IMR-90 (cell line): ENCODE results near the gene TGFBI. TPM values are rescaled to one million over a fixed set of nuclear protein-coding genes. Genes with fewer than 3 reads are reported as not detected.

ENCODE experiments used
- ATAC-seq: fragments of 200-7000 bp; cut with Tn5 transposase; 2 replicates; pipeline ENCODE4 v1.9.1; 2020; ENCODE audit warnings: low read depth, mild to moderate bottlenecking, moderate library complexity
- Bru-seq: library from RNA; stranded (reverse); fragments of 400-500 nt; gene quantifications from one replicate; lab custom pipeline; 2021; lab: Mats Ljungman, UMichigan
- BruChase-seq, 2 experiments: library from RNA; stranded (reverse); fragments of 400-500 nt; gene quantifications; one replicate each; lab custom pipeline; 2021; lab: Mats Ljungman, UMichigan
- BruUV-seq: library from RNA; stranded (reverse); fragments of 400-500 nt; replicated peaks from 2 replicates; lab custom pipeline; 2021; lab: Mats Ljungman, UMichigan
- CTCF ChIA-PET: fragments of 300-600 bp; formaldehyde crosslinking; extraction: SDS; loops from one replicate; lab custom pipeline; 2021; ENCODE audit warnings: antibody characterized with exemption; lab: Yijun Ruan, JAX
- POLR2A ChIA-PET: fragments of 300-600 bp; sonication (Branson Sonifier 250); formaldehyde crosslinking; loops from one replicate; lab custom pipeline; 2022; ENCODE audit warnings: antibody characterized with exemption; ENCODE audit not compliant: unreplicated experiment; lab: Charles Lee
- DNase-seq: peaks from one replicate; pipeline ENCODE4 v3.0.0; 2013
- H2AFZ ChIP-seq: replicated peaks from 2 replicates; pipeline ENCODE3; 2013; ENCODE audit warnings: low read length, mild to moderate bottlenecking; ENCODE audit not compliant: poor library complexity
- H2AK5ac ChIP-seq: 2 replicates; pipeline ENCODE4 v1.6.1; 2013; ENCODE audit warnings: low read depth, low read length, inconsistent platforms
- H2AK9ac ChIP-seq: replicated peaks from 2 replicates; pipeline ENCODE3; 2013; ENCODE audit warnings: mild to moderate bottlenecking, low read depth, low read length, moderate library complexity; ENCODE audit not compliant: poor library complexity
- H2BK120ac ChIP-seq: 2 replicates; pipeline ENCODE4 v1.6.1; 2013; ENCODE audit warnings: low read depth, low read length, inconsistent platforms
- H2BK15ac ChIP-seq: 3 replicates; pipeline ENCODE4 v1.6.1; 2013; ENCODE audit warnings: low read depth, low read length, inconsistent platforms
- H2BK20ac ChIP-seq: 2 replicates; pipeline ENCODE4 v1.6.1; 2013; ENCODE audit warnings: low read depth, mild to moderate bottlenecking, inconsistent platforms, low read length, moderate library complexity
- H2BK5ac ChIP-seq: 2 replicates; pipeline ENCODE4 v1.6.1; 2013; ENCODE audit warnings: mild to moderate bottlenecking, low read depth, low read length, inconsistent platforms; ENCODE audit not compliant: poor library complexity, severe bottlenecking
- H3K14ac ChIP-seq: replicated peaks from 2 replicates; pipeline ENCODE4 v1.6.1; 2013; ENCODE audit warnings: low read depth, low read length, inconsistent platforms
- H3K18ac ChIP-seq: 2 replicates; pipeline ENCODE4 v1.6.1; 2013; ENCODE audit warnings: low read depth, low read length, control low read depth
- H3K23ac ChIP-seq: 2 replicates; pipeline ENCODE4 v1.6.1; 2013; ENCODE audit warnings: low read depth, low read length, inconsistent platforms
- H3K27ac ChIP-seq: 2 replicates; pipeline ENCODE4 v1.5.1; 2013; ENCODE audit warnings: mild to moderate bottlenecking, control low read depth, low read length; ENCODE audit not compliant: insufficient read depth
- H3K27me3 ChIP-seq: 2 replicates; pipeline ENCODE4 v1.6.1; 2013; ENCODE audit warnings: low read length; ENCODE audit not compliant: control insufficient read depth, insufficient read depth
- H3K36me3 ChIP-seq: 2 replicates; pipeline ENCODE4 v1.6.1; 2013; ENCODE audit warnings: low read length, mixed read lengths; ENCODE audit not compliant: control insufficient read depth, insufficient read depth
- H3K4ac ChIP-seq: 2 replicates; pipeline ENCODE4 v1.6.1; 2013; ENCODE audit warnings: low read depth, low read length, inconsistent platforms
- H3K4me1 ChIP-seq: 2 replicates; pipeline ENCODE4 v1.6.1; 2013; ENCODE audit warnings: low read length, mixed read lengths; ENCODE audit not compliant: control insufficient read depth, insufficient read depth
- H3K4me2 ChIP-seq: 2 replicates; pipeline ENCODE4 v1.6.1; 2013; ENCODE audit warnings: low read depth, mild to moderate bottlenecking, control low read depth, low read length, moderate library complexity
- H3K4me3 ChIP-seq: 2 replicates; pipeline ENCODE4 v1.5.1; 2013; ENCODE audit warnings: low read depth, mild to moderate bottlenecking, control low read depth, low read length, moderate library complexity; ENCODE audit not compliant: insufficient read depth
- H3K56ac ChIP-seq: 2 replicates; pipeline ENCODE4 v1.6.1; 2013; ENCODE audit warnings: low read length, inconsistent platforms; ENCODE audit not compliant: insufficient read depth; ENCODE audit errors: extremely low read depth
- H3K79me1 ChIP-seq, 2 experiments: 2 replicates each; pipeline ENCODE4 v1.6.1; 2013; ENCODE audit warnings: low read length in 2 of 2, inconsistent platforms in 1 of 2, low read depth in 1 of 2
- H3K9ac ChIP-seq: 2 replicates; pipeline ENCODE4 v1.6.1; 2013; ENCODE audit warnings: low read depth, low read length, control low read depth
- H3K9me1 ChIP-seq: 2 replicates; pipeline ENCODE4 v1.6.1; 2013; ENCODE audit warnings: low read length, inconsistent platforms; ENCODE audit not compliant: insufficient read depth
- H3K9me3 ChIP-seq: 2 replicates; pipeline ENCODE4 v1.6.1; 2013; ENCODE audit warnings: low read length; ENCODE audit not compliant: control insufficient read depth, insufficient read depth
- H4K20me1 ChIP-seq: 2 replicates; pipeline ENCODE4 v1.6.1; 2013; ENCODE audit warnings: low read length, inconsistent platforms; ENCODE audit not compliant: insufficient read depth
- H4K5ac ChIP-seq: 2 replicates; pipeline ENCODE4 v1.6.1; 2013; ENCODE audit warnings: mild to moderate bottlenecking, low read depth, low read length, control low read depth
- H4K8ac ChIP-seq, 2 experiments: 2 replicates each; pipeline ENCODE4 v1.6.1; 2013; ENCODE audit warnings: low read depth in 2 of 2, low read length in 2 of 2, control low read depth in 1 of 2, inconsistent platforms in 1 of 2
- H4K91ac ChIP-seq: 2 replicates; pipeline ENCODE4 v1.6.1; 2013; ENCODE audit warnings: low read depth, low read length, inconsistent platforms; ENCODE audit not compliant: insufficient read depth
- BHLHE40 ChIP-seq: fragments of 150-350 bp; IDR thresholded peaks from 2 replicates; pipeline ENCODE4 v1.6.1; 2016; ENCODE audit warnings: mild to moderate bottlenecking, low read depth, low read length
- CHD1 ChIP-seq: IDR thresholded peaks from 2 replicates; pipeline ENCODE4 v1.6.1; 2012; ENCODE audit warnings: low read depth, low read length, improper control_type of control experiment
- CTCF ChIP-seq: conservative IDR thresholded peaks from 2 replicates; pipeline ENCODE4 v1.5.1; 2012; ENCODE audit warnings: mild to moderate bottlenecking, low read depth, low read length, improper control_type of control experiment
- ELK1 ChIP-seq: fragments of 150-350 bp; IDR thresholded peaks from 2 replicates; pipeline ENCODE4 v1.6.1; 2016; ENCODE audit warnings: low read depth, mild to moderate bottlenecking, low read length, moderate library complexity, borderline replicate concordance
- MAZ ChIP-seq: IDR thresholded peaks from 2 replicates; pipeline ENCODE4 v1.6.1; 2012; ENCODE audit warnings: low read depth, mild to moderate bottlenecking, low read length, improper control_type of control experiment, moderate library complexity, borderline replicate concordance
- MXI1 ChIP-seq: IDR thresholded peaks from 2 replicates; pipeline ENCODE4 v1.6.1; 2012; ENCODE audit warnings: low read depth, mild to moderate bottlenecking, low read length, moderate library complexity, borderline replicate concordance
- POLR2A ChIP-seq: IDR thresholded peaks from 2 replicates; pipeline ENCODE4 v1.6.1; 2012; ENCODE audit warnings: mild to moderate bottlenecking, low read depth, low read length
- RCOR1 ChIP-seq: IDR thresholded peaks from 2 replicates; pipeline ENCODE4 v1.6.1; 2012; ENCODE audit warnings: mild to moderate bottlenecking, low read length, improper control_type of control experiment; ENCODE audit not compliant: insufficient replicate concordance
- WGBS, 2 experiments: methylation state at CpG; one replicate each; pipeline versions ENCODE4 v1.1.5 to v1.1.7; 2013; ENCODE audit warnings: missing lambda C conversion rate in 2 of 2; ENCODE audit not compliant: insufficient read length in 1 of 2; ENCODE audit errors: extremely low coverage in 2 of 2; 5-methylcytosine and 5-hydroxymethylcytosine counted together
- dilution Hi-C: fragments of 300-500 bp; cut with HindIII; formaldehyde crosslinking; loops from one replicate; pipeline ENCODE4 v1.14.3; 2018; ENCODE audit warnings: low sequenced_read_pairs; ENCODE audit not compliant: unreplicated experiment
- in situ Hi-C: fragments of 300-500 bp; cut with MboI; formaldehyde crosslinking; loops from 3 replicates; pipeline ENCODE4 v1.14.3; 2019; ENCODE audit warnings: low sequenced_read_pairs, inconsistent platforms, mixed read lengths
- intact Hi-C: fragments of 100-400 bp; cut with micrococcal nuclease; formaldehyde crosslinking; loops from 2 replicates; pipeline ENCODE4 v1.10.0; 2022
- long read RNA-seq: library from polyadenylated mRNA; unstranded; transcript quantifications from one replicate; pipeline ENCODE4 v2.0.0, GENCODE V29; 2021; ENCODE audit not compliant: unreplicated experiment
- polyA plus RNA-seq, 3 experiments: library from polyadenylated mRNA; depleted of rRNA; stranded (reverse); fragments of >200 nt; gene quantifications; 2 replicates each; pipeline ENCODE4 v1.2.3, GENCODE V29; 2012; ENCODE audit warnings: low replicate concordance in 1 of 3
- total RNA-seq: library from RNA; depleted of rRNA; stranded (reverse); fragments of >200 nt; gene quantifications from 2 replicates; pipeline ENCODE4 v1.2.3, GENCODE V29; 2012; rRNA removed

The TGFBI gene
- total RNA-seq (483 and 618 TPM in 2 replicates), polyA plus RNA-seq (2012; rRNA removed) (1,362 and 1,551 TPM in 2 replicates), Bru-seq, nascent RNA (percentile 98 among the genes with signal in this experiment), BruChase-seq, experiment 1, labeled RNA remaining after a 6-hour chase (percentile 97 among the genes with signal in this experiment), BruChase-seq, experiment 2, labeled RNA remaining after a 2-hour chase (percentile 97 among the genes with signal in this experiment)
- polyA plus RNA-seq (2012; cell fraction: cytosol; rRNA removed) = 790 and 1,298 TPM in 2 replicates
- polyA plus RNA-seq (2012; cell fraction: nucleus; rRNA removed; ENCODE audit: low replicate concordance) = 1,060 and 1,205 TPM in 2 replicates
- long read RNA-seq, transcript TGFBI-201 (17 exons, 2,804 nt) = major isoform, 1,588 of 3,022 reads
- long read RNA-seq, partial matches to known transcripts = 1,122 of 3,022 reads
- long read RNA-seq, other reads (novel, unspliced or antisense) = 308 of 3,022 reads

- 0% methylated on average over 43 of the region's 68 CpGs; no CpG with 5 or more reads in 1 of the 2 experiments for WGBS, 2 experiments
- peak within 1 kb of the TSS; percentile 98 for H3K23ac ChIP-seq
- DNase-seq = peak; percentile 67
- ChIA-PET POLR2A (interaction anchor here (0.6 to 1.2 kb wide), 5 partner anchors 8 to 35 kb away, joined by 3 to 6 read pairs (median 3); no protein-coding TSS in a partner anchor), CTCF (interaction anchor here (1.0 to 1.2 kb wide), 2 partner anchors 27 to 86 kb away, joined by 3 read pairs; no protein-coding TSS in a partner anchor)
- peak within 1 kb of the TSS; percentile 89 for H3K27ac ChIP-seq
- H2BK15ac ChIP-seq = peak within 1 kb of the TSS; percentile 67; the same call in 2 of the 3 replicates
- in situ Hi-C loops = no loop called here
- BruUV-seq = no TSS peak
- peak within 1 kb of the TSS; percentile 95 for H3K18ac ChIP-seq
- H3K36me3 ChIP-seq = peaks cover 39% of the 10 kb centered on the region
- H4K5ac ChIP-seq = peak within 1 kb of the TSS; percentile 61
- ATAC-seq = peak; percentile 90
- H3K9ac ChIP-seq = peak within 1 kb of the TSS; percentile 99
- intact Hi-C loops = loop anchor here (1.0 to 5.0 kb wide), 3 partner anchors 42 to 84 kb away; no protein-coding TSS in a partner anchor
- no peaks in the 10 kb centered on the region for H3K9me3 ChIP-seq
- H3K4ac ChIP-seq = peak within 1 kb of the TSS; percentile 98
- TF ChIP-seq MAZ (peak; percentile 84; the same call in 1 of the 2 replicates), BHLHE40 (peak; percentile 89), CTCF (peak; percentile 17; the same call in 1 of the 2 replicates), RCOR1 (no peak), CHD1 (no peak; the same call in 1 of the 2 replicates), POLR2A (peak; percentile 96), ELK1 (no peak), MXI1 (peak; percentile 37; the same call in 1 of the 2 replicates)
- peaks cover 28% of the 10 kb centered on the region for H3K9me1 ChIP-seq
- H2AFZ ChIP-seq = peak within 1 kb of the TSS; percentile 93
- H3K79me1 ChIP-seq = peaks cover 24 to 62% of the 10 kb centered on the region in 2 experiments
- peak within 1 kb of the TSS; percentile 98 for H3K4me2 ChIP-seq
- H4K91ac ChIP-seq = peak within 1 kb of the TSS; percentile 95
- peak within 1 kb of the TSS; percentile 88 for H2AK9ac ChIP-seq
- peak within 1 kb of the TSS; percentile 97 for H3K14ac ChIP-seq
- H2BK120ac ChIP-seq = peak within 1 kb of the TSS; percentile 97
- H3K4me1 ChIP-seq = peaks cover 28% of the 10 kb centered on the region
- H3K56ac ChIP-seq = peak within 1 kb of the TSS; percentile 84
- no peaks in the 10 kb centered on the region for H3K27me3 ChIP-seq
- dilution Hi-C loops = no loop called here
- peak within 1 kb of the TSS; percentile 77; the same call in 1 of the 2 replicates for H2BK20ac ChIP-seq
- H2BK5ac ChIP-seq = peak within 1 kb of the TSS; percentile 88
- peak within 1 kb of the TSS; percentile 96 for H2AK5ac ChIP-seq
- peak within 1 kb of the TSS; percentile 84 to 85 for H4K8ac ChIP-seq
- peaks cover 40% of the 10 kb centered on the region for H4K20me1 ChIP-seq
- H3K4me3 ChIP-seq = peak within 1 kb of the TSS; percentile 92
Measured at GRCh38 chr5:136028782-136029742, at the start of gene TGFBI. TGFBI (plus strand) TSS chr5:136028988; CDS start chr5:136029056, 68 bp downstream.
